Choroid plexus epithelial cell (primary cell): ENCODE data around the gene ZNF579.

Source experiments
- DNase-seq: peaks from one replicate; pipeline ENCODE4 v3.0.0-alpha.2; 2010; ENCODE audit warnings: low read depth
- H3K4me3 ChIP-seq: 2 replicates; pipeline ENCODE4 v1.5.1; 2011; ENCODE audit warnings: low read depth, mild to moderate bottlenecking, control low read depth, low read length, moderate library complexity
- TF ChIP-seq, protein P1 (sequence below): conservative IDR thresholded peaks from 2 replicates; pipeline ENCODE4 v1.5.1; 2011; ENCODE audit warnings: low read depth, mild to moderate bottlenecking, control low read depth, inconsistent platforms, low read length, moderate library complexity

Gene ZNF579

DNA sequence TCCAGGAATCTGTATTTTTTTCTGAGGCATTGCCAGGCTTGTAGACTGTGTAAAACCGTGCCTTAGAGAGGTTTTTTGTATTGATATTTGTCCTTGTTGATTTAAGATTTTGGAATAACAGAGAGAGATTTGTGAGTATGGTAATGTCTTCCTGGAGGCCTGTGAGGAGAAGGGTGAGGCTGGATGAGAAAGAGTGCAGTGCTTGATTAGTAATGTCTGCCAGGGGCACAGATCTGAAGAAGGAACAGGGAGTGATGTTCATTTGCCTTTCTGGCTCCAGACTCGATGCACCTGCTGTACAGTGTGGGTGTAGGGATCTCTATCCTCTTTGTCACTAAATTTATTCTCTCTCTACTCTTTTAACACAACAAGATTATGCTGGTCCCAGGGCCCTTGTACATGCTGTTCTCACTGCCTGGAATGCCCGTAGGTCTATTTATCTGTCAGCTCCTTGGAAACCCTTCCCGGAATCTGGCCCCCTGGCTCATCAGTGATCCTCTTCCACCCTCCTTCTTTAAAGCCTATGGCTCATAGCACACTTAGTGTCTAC lies 14.4 kb upstream of the ZNF579 start:
- TF ChIP-seq, protein P1, sequence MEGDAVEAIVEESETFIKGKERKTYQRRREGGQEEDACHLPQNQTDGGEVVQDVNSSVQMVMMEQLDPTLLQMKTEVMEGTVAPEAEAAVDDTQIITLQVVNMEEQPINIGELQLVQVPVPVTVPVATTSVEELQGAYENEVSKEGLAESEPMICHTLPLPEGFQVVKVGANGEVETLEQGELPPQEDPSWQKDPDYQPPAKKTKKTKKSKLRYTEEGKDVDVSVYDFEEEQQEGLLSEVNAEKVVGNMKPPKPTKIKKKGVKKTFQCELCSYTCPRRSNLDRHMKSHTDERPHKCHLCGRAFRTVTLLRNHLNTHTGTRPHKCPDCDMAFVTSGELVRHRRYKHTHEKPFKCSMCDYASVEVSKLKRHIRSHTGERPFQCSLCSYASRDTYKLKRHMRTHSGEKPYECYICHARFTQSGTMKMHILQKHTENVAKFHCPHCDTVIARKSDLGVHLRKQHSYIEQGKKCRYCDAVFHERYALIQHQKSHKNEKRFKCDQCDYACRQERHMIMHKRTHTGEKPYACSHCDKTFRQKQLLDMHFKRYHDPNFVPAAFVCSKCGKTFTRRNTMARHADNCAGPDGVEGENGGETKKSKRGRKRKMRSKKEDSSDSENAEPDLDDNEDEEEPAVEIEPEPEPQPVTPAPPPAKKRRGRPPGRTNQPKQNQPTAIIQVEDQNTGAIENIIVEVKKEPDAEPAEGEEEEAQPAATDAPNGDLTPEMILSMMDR, result no peak
- DNase-seq, result peak; percentile 13
- no peak overlapping the region for H3K4me3 ChIP-seq

DNA sequence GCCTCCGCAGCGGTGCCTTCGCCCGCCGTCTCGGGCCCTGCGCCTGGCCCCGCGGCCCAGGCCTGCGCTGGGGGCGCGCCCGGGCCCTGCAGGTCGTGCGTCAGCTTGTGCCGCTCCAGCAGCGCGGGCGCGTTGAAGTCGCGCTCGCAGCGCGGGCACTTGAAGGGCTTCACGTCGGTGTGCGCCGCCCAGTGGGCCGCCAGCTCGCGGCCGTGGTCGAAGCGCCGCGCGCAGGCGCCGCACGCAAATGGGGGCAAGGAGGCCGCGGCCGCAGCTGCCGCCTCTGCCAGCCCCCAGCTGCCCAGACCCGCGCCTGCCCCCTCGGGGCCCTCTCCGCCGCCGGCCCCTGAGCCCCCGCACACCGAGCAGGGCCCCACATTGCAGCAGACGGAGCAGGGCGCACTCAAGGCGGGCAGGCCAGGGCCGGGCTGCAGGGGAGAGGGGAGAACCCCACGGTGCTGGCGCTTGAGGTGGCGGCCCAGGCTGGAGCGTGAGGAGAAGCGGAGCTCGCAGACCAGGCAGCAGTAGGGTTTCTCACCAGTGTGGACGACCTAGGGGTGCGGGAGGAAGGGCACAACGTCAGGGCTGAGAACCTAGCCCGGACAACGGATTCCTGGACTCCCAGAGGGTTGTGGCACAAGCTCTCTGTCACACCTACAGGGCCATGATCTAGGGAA lies 12.6 kb upstream of the ZNF579 start:
- TF ChIP-seq, protein P1, result no peak
- no peak for DNase-seq
- no peak overlapping the region for H3K4me3 ChIP-seq

GRCh38 chr19:55592391-55593090 lies 11.9 kb upstream of the ZNF579 start:
- TF ChIP-seq, protein P1, result no peak
- no peak overlapping the region for H3K4me3 ChIP-seq
- no peak for DNase-seq

GRCh38 chr19:55591555-55591954 lies 10.9 kb upstream of the ZNF579 start:
- no peak for DNase-seq
- TF ChIP-seq, protein P1, result no peak
- no peak overlapping the region for H3K4me3 ChIP-seq

DNA sequence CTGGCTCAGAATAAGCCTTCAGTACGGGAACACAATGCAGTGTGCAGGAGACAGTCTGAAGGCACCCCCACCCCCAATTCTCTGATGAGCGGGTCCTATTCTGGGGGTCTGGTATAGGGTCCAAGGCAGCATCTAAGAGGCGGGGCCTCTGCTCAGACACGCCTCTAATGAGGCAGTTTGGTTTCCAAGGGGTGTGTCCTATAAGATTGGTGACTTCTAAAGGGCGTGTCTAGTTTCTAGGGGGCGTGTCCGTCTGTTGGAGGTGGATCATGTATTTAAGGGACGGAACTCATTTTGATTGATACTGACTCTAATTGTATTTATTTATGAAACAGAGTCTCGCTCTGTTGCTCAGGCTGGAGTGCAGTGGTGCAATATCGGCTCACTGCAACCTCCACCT lies 10.0 kb upstream of the ZNF579 start:
- TF ChIP-seq, protein P1, result no peak
- peak; percentile 25 for DNase-seq
- H3K4me3 ChIP-seq, result no peak overlapping the region

DNA sequence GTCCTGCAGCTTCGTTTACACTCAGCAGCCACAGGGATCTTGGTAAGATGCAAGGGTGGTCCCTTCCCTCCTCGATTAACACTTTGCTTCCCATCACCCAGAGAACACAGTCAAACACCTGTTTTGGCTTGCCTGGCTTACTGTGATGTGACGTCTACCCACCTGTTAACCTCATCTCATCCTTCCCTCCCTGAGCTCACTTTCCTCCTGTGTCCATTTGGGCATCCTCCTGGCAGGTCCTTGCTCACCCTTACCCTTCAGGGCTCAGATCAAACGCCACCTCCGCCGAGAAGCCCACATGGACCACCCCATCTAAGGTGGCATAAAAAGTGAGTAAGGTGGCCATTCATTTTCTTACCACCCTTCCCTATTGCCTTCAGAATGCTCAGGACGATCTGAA lies 9.5 kb upstream of the ZNF579 start:
- TF ChIP-seq, protein P1, result no peak
- H3K4me3 ChIP-seq, result no peak overlapping the region

More for the DNA sequence above, 9.5 kb upstream of the ZNF579 start:
- DNase-seq, result no peak
